Astrocyte (in vitro differentiated cells and primary cell): ENCODE measurements around the gene THAP5.

Experiments used
- EZH2 ChIP-seq: IDR thresholded peaks from 2 replicates; pipeline ENCODE4 v1.6.1; 2012; ENCODE audit warnings: mild to moderate bottlenecking, low read length, inconsistent platforms; ENCODE audit not compliant: insufficient read depth
- TF ChIP-seq, protein P1 (sequence below): IDR thresholded peaks from 2 replicates; pipeline ENCODE4 v1.5.1; 2011; ENCODE audit warnings: low read depth, mild to moderate bottlenecking, inconsistent platforms, low read length, moderate library complexity; ENCODE audit not compliant: insufficient read depth

DNA sequence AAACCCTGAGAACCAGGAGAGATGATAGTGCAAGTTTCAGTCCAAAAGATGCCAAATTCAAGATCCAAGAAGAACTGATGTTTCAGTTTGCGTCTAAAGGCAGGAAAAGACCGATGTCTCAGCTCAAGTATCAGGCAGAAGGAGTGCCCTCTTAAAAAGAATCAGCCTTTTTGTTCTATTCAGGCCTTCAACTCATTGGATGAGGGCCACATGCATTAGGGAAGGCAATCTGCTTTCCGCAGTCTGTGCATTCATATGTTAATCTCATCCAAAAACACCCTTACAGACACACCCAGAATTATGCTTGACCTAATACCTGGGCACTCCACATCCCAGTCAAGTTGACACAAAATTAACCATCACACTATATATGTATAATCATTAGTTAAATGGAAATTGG is 45.4 kb upstream of the THAP5 start:
- TF ChIP-seq, protein P1, sequence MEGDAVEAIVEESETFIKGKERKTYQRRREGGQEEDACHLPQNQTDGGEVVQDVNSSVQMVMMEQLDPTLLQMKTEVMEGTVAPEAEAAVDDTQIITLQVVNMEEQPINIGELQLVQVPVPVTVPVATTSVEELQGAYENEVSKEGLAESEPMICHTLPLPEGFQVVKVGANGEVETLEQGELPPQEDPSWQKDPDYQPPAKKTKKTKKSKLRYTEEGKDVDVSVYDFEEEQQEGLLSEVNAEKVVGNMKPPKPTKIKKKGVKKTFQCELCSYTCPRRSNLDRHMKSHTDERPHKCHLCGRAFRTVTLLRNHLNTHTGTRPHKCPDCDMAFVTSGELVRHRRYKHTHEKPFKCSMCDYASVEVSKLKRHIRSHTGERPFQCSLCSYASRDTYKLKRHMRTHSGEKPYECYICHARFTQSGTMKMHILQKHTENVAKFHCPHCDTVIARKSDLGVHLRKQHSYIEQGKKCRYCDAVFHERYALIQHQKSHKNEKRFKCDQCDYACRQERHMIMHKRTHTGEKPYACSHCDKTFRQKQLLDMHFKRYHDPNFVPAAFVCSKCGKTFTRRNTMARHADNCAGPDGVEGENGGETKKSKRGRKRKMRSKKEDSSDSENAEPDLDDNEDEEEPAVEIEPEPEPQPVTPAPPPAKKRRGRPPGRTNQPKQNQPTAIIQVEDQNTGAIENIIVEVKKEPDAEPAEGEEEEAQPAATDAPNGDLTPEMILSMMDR: no peak
- no peak for TF ChIP-seq EZH2
